ENCODE measurements around the gene ANO9.

- TF ChIP-seq, protein P1, sequence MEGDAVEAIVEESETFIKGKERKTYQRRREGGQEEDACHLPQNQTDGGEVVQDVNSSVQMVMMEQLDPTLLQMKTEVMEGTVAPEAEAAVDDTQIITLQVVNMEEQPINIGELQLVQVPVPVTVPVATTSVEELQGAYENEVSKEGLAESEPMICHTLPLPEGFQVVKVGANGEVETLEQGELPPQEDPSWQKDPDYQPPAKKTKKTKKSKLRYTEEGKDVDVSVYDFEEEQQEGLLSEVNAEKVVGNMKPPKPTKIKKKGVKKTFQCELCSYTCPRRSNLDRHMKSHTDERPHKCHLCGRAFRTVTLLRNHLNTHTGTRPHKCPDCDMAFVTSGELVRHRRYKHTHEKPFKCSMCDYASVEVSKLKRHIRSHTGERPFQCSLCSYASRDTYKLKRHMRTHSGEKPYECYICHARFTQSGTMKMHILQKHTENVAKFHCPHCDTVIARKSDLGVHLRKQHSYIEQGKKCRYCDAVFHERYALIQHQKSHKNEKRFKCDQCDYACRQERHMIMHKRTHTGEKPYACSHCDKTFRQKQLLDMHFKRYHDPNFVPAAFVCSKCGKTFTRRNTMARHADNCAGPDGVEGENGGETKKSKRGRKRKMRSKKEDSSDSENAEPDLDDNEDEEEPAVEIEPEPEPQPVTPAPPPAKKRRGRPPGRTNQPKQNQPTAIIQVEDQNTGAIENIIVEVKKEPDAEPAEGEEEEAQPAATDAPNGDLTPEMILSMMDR (conservative IDR thresholded peaks at IDR 0.05): no peak
- TF ChIP-seq ZFX (IDR thresholded peaks at IDR 0.05): no peak
Observed at GRCh38 chr11:443542-444199, 1.9 kb upstream of the ANO9 start.
